SW 1271 (cell line): ENCODE data around the gene PIMREG.
A peak's percentile ranks its signal among the peaks of the same experiment; 100 is the strongest.

Experiments used
- DNase-seq, 2 experiments: peaks; one replicate each; lab custom pipeline; 2025; lab: John Stamatoyannopoulos, UW

PIMREG gene

DNA sequence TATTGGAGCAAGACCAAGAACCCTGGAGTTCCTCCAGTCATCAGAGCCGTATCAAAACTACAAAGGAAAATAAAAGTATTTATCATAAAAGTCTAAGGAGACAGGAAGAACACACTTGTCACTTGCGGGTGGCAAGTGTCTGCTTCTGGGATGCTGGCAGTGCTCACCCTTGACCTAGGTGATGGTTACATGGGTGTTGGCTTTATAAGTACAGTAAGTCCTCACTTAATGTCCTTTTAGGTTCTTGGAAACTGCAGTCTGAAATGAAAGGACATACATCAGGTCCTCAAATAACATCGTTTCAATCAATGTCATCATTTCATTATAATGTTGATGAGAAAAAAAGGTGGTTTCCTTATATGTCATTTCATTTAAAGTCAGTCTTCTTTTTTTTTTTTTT, 6.3 kb upstream of the PIMREG start:
- DNase-seq, result no peak

DNA sequence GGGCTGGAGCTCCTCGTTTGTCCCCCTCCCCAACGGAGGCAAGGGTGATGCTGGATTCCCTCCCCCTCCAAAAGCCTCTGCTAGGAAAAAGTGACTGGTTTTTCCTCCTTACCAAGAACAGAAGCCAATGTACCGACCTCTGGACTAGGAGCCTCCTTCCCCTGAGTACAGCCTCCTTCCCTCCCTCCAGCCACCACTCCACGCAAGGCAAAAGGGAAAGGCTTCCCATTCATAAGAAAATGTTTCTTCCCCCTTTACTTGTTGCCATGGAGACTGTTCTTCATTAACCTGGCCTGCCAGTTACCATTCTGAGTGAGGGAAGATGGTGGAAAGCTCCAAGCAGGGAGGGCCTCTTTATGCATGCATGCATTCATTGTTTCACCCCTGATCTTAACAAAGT, 4.3 kb upstream of the PIMREG start:
- no peak for DNase-seq

DNA sequence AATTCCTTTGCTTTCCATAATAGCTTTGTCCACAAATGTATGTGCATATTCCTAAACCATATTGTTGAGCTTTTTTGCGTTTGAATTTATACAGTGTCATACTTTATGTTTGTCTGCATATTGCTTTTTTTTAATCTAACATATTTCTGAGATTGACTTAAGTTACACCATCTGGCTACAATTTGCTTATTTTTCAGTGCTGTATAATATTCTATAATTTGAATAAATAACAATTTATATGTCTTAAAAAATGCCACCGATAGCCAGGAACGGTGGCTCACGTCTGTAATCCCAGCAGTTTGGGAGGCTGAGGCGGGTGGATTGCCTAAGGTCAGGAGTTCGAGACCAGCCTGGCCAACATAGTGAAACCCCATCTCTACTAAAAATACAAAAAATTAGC, 1.5 kb upstream of the PIMREG start:
- no peak for DNase-seq

DNA sequence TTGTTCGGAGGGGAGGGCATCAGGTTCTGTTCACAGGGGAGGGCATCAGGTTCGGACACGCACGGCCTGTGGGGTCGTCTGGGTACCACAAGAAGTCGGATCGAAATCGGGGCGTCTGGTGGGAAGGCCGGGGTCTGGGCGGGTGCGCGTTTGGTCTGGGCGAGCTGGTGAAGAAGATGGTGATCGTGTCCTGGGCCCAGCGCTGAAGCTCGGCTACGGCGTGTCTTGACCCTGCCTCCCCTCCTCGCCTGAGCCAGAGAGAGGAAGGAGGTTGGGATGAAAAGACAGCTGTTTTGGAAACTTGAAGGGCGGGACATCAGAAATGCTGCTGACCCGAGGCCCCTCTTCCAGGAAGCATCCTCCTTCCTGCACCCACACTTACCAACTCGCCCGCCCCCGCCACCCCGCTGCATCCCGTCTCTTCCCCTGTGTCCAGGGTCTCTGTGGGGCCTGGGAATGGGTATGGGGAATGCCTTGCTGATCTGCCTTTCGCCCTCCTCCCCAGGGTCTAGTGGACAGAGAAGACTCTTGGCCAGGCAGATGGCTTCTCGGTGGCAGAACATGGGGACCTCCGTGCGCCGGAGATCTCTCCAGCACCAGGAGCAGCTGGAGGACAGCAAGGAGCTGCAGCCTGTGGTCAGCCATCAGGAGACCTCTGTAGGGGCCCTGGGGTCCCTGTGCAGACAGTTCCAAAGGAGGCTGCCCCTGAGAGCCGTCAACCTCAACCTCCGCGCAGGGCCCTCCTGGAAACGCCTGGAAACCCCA, 498 bp downstream of the PIMREG start:
- no peak for DNase-seq

DNA sequence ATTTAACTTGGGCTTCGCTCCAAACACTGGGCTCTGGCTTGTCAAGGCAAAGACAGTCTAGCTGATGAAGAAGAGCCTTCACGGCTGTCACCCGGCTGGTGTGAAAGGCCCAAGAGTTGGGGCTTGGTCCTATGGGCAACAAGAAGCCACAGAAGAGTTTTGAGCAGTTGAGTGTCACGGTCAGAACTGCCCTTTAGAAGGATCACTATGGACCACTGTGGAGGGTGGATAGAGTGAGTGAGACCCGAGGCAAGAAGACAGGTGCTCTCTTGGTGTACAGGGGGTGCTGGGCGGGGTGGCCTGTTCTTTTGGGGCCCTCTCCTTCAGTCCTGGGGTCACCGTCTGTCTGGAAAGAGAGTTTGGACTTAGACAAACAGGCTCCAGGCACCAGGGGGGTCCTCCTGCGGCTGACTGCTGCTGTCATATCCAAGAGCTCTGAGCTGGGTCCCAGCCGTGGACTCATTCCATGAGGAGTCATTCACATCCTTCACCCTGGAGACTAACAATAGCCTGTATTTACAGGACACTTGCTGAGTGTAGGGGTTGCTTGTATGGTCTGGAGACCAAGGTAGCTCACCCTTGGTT, 2.4 kb downstream of the PIMREG start:
- no peak for DNase-seq

DNA sequence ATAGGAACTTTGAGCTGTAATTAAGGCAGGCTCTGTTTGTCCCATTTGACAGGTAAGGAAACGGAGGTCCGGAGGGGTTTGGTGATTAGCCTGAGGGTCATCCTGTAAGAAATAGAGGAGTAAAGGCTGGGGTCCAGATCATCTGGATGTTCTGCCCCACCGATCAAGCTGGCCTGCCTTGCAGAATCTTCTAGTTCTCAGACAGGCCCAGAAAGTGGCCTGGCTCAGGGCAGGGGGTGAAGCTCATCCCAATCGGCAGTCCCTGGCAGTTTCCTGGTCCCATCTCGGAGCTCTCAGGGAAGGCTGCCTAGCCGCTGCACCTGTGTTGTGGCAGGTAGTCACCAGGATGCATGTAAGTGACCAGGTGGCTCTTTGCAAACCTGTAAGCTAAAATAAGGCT, 4.2 kb downstream of the PIMREG start:
- no peak for DNase-seq

DNA sequence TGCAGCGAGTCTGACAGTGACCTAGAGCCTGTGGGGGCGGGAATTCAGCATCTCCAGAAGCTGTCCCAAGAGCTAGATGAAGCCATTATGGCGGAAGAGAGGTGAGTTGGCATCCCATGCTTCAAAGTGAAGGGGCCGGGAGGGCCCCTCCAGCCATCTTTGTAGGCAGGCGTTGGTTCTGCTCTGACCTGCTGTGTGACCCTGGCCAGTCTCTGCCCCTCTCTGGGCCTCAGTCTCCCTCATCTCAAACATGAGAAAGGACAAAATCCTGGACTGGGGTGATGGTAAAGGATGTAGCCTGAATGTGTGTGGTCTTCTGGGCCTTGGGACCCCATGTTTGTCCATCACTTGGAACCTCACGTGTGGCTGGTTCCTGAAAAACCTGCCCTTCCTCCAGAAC, 5.1 kb downstream of the PIMREG start:
- no peak for DNase-seq

DNA sequence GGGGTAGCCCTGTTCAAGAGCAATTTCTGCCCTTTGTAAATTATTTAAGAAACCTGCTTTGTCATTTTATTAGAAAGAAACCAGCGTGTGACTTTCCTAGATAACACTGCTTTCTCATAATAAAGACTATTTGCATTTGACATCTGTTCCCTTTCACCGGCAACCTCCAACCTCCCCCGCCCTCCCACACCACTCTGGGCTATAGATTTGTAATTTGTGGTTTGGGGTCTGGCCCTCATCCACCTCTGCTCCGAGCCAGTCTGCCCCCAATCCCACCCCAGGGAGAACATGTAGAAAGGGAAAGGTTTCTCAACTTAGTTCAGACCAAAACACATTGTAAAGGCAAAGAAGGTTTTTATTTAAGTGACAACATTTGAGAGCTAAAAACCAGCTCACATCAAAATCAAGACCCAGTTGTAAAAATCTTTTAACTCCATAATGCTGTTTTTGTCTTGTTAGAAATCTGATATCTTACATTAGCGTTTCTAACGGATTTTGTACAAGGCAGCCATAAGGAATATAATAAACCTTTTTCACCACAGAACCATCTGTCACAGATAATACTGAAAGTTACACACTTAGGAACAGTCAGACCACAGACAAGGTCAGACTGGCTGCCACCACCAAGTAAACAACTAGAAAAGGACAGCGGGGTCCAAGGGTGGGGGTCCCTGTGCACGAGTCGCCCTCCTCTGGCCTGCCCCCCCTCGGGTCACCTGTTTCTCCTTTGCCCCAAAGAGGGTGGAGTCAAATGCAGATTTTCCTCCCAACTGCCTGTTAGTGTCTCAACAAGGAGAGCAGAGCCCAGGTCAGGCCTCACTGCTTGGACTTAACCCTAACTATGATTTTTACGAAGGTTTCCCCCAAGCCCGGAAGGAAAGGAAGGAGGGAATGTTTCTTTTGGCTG, 6.9 kb downstream of the PIMREG start:
- no peak for DNase-seq

DNA sequence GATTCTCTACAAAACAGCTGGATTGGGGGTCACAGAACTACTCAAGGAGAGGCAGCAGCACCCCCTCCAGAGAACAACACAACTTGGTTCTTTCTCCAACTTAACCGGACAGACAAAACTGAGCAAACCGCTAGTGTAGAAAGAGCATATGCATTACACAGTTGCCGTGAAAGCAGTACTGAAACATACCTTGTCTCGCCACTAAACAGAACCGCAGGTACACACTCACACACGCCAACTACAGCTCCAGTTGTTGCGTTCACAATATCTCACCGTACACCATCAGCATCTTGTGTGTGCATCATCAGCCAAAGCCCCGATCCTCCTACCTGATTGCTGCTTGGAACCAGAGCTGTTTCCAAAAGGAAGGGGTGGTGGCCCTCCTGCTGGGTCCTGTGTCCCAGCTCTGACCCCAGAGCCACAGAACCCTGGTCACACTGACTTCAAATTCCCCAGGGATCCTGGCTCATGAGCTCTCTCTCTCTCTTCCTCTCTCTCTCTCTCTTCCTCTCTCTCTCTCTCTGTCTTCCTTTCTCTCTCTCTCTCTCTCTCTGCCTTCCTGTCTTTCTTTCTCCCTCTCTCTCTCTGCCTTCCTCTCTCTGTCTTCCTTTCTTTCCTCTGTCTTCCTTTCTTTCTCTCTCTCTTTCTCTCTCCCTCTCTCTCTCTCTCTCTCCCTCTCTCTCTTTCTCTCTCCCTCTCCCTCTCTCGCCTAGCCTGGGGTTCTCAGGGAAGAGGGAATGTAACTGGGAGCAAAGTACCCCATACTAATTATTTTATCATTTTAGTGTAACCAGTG, 8.4 kb downstream of the PIMREG start:
- no peak for DNase-seq

DNA sequence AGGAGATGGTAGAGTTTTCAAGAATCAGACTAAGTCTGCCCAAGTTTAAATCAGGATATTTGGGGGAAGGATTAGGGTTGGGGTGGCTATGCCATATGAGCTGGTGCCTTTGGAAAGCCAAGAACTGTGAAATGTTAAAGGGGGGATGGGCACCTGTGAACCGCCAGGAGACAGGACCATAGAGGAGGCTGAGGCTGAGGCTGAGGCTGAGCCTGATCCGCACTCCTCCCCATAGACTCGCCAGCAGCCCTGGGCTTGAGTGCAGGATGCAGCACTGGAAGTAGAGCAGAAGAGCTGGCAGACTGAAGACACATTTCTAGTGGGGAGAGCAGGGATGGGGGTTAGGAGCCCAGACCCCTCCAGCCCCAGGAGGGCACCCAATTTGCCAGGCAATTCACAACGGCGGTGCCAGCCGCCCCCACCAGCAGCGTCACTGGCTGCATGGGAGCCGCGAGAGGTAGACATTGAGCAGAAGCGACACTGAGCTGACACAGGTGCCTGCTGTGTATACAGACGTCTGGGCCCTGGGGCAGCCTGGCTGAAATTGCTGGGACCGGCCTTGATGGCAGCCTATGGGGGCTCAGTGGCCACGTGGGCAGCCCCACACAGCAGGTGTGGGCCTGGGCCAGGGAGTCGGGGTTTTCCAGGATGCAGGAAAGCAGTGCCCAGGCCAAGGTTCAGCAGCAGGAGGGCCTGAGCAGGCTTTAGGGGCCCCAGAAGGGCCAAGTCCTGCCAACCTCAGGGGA, 9.2 kb downstream of the PIMREG start:
- DNase-seq, result no peak

DNA sequence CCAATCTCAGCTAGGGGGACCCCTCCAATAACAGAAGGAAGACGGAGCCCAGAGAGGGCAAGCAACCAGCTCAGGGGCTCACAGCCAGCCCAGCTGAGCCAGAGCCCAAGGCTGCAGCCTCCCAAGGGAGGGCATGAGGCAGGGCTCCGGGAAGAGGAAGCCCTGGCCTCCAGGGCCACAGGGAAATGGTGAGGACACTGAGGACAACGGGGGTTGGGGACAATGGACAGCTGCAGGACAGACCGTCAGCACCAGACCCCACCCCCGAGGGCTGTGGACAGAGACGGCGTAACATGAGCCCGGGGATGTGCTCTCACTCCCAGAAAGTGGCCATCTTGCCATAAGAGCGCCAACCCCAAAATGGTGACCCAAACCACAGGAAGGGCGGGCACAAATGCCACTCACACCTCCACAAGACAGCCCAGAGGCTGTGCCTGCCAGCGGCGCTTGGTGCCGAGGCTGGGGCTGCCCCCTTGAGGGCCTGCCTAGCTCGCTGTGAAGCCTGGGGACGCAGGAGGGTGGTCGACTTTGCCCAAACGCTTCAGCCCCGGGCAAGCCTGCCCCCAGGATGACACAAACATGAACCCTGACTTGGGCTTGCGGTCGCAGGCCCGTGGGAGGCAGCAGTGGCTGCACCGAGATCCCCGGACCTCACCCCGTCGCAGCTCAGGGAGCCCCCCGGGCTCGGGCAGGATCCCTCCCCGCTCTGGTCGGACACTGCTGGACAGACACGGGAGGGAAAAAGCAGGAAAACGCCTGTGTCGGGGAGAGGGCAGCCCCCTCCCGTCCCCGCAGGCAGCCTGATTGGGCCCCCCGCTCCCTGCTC, 10.5 kb downstream of the PIMREG start:
- DNase-seq, result no peak

DNA sequence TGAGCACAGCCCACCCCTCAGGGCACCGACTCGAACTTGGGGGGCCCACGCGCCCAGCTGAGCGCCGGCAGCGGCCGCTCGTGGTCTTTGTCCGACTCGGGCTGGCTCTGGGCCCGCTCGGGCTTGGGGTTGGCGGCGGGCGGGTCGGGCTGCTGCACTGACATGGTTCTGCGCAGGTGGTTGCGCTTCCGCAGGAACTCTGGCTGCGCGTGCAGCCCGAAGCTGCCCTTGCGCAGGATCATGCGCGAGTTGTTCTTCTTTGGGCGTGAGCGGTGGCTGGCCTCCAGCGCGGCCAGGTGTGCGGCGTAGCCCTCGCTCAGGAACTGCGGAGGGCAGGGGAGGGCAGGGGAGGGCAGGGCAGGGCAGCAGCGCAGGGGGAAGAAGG, 11.1 kb downstream of the PIMREG start:
- DNase-seq, result no peak

DNA sequence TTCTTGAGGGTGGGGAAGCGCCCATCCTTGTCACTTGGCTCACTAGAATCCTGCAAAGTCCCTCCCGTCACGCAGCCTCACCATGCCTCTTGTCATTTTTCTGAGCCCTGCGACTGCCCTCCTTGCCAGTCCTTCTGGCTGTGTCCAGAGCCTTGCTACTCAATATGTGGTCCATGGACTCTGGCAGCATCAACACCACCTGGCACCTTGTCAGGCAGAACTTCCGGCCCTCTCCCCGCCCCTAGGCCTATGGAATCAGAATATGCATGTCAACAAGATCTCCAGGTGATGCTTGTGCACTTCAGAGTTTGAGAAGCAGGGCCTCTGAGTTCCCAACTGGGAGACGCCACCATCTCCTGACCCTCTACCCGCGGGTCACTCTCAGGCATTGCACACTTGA, 12.1 kb downstream of the PIMREG start:
- DNase-seq, result no peak

DNA sequence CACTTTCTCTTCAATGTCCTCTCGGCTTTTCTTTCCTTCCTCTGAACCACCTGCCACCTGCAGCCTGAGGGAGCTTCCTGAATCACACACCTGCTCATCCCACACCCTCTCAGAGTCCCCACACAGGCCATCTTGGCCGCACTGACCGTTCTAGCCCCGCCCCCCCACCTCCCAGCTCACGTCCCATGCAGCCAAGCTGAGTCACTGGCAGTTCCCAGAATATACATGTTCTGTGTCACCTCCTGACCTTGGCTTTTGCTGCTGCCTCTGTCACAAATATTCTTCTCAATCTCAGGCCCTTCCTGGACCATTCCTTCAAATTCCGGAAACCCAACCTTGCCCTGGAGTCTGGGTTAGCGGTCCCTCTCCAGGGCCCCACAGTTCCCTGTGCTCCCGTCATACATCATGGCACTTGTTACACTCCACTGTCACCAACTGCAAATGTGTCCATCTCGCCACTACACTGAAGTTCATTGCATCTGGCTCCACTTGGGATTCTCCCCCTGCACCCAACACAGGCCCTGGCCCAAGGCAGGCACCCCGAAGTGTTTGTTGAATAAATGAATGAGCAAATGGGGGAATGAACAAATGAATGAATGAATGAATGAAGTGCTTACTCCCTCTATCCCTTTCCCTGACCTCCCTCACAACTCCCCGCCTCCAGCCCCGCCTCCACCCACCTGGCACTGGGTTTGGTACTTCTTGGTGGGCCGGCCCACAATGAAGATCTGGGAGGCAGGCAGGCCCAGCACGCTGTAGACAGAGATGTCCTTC, 12.8 kb downstream of the PIMREG start:
- DNase-seq, result peak; percentile 35 to 55

DNA sequence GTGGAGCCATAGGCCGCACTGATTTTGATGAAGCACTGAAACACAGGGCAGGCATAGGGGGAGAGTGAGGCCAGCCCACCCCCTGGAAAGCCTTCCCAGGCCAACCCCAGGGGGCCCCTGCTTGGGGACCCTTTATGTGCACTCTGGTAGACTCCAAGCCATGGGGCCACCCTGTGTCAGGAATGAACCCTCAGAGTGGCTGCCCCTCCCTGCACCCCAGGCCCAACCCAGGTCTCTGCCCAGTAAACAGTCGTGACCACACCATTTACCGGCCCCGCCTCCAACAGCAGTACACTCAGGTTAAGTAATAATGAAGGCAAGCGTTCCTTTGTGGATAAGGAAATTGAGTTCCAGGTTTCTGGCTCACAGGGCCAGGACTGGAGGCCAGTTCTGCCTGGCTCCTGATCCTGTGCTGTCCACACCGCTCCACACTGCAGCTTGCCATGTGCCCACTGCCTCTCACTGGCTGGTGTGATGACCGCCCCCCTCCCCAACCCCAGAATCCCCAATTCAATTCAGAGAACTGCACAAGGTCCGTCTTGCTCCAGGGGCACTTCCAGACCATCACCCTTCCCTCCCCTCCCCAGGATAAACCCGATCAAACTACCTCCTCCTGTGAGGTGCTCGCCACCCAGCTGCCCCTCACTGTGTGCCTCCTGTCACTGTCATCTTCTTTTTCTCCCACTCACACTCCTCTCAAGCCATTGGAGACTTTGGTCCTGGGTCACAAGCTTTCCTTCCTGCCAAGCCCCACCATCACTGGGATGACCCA, 13.6 kb downstream of the PIMREG start:
- no peak for DNase-seq

DNA sequence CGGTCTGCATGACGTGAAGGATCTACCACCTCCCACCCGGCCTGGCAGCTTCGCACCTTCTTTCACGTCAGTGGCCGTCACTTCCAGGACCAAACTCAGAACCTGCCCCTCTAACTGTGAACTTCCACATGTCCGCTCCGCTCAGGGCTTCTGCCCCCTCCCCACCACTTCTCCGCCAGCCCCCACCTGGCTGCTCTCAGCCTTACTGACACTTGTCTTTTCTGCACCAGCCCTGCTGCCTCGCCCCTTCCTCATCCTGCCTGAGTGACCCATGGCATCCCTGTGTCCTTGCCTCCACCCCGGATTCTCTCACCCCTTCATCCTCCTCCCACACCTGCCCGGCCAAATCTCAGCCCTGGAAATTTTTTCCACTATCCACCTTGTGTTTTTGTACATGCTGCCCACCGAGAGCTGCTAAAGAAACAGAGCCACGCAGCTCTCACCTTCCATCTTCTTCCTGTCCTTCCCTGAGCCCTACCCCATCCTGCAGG, 14.2 kb downstream of the PIMREG start:
- no peak for DNase-seq

DNA sequence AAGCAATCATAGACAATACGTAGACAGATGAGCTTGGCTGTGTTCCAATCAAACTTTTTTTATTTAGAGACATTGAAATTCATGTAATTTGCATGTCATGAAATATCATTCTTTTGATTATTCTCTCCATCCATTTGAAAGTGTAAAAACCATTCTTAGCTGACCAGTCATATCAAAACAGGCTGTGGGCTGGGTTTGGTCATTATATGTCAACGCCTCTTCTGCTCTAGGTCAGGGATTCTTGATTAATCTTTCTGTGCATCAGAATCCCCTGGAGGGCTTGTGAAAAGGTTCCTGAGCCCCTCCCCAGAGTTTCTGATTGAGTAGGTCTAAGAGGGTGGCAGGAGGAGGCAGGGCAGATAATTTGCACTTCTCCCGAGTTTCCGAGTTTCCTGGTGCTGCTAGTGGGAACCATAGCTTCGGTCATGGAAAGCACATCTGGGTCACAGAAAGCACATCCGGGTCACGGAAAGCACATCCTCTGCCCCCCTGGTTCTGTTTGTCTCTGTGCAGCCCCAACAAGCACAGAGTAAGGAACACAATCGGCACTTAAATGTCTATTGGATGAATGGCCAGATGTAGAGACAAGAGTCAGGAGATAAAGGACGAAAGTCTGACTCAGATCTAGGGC, 16.4 kb downstream of the PIMREG start:
- no peak for DNase-seq

DNA sequence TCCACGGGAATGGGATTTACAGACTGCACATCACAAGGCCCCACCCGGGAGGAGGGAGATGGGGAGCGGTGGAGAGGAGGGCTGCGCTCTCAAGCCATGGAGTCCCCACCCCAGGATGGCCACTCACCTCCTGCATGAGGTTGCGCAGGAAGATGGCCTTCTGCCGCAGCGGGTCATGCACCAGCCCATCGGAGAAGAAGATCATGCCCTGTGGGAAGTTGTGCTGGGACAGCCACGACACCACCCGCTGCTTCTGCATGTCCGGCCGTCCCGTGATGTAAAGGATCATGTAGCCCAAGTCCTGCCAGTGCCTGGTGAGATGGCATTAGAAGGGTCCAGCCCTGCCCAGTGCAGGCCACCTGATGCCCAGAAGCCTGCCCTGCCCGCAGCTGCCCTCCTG, 17.0 kb downstream of the PIMREG start:
- no peak for DNase-seq
